Brain microvascular endothelial cell (primary cell): ENCODE data around the gene SCAMP2.

Experiments used
- DNase-seq: peaks from one replicate; pipeline ENCODE4 v3.0.0-alpha.2; 2020
- H3K27ac ChIP-seq: fragments of 250-450 bp; sonication (Bioruptor Pico); 2 replicates; pipeline ENCODE4 v1.5.1; 2020; ENCODE audit warnings: mild to moderate bottlenecking, moderate library complexity
- H3K27me3 ChIP-seq: fragments of 250-450 bp; sonication (Bioruptor Pico); replicated peaks from 2 replicates; pipeline ENCODE4 v1.5.1; 2020; ENCODE audit warnings: mild to moderate bottlenecking
- H3K36me3 ChIP-seq: fragments of 250-450 bp; sonication (Bioruptor Pico); replicated peaks from 2 replicates; pipeline ENCODE4 v1.5.1; 2020; ENCODE audit warnings: mild to moderate bottlenecking
- H3K4me3 ChIP-seq: 2 replicates; pipeline ENCODE4 v1.5.1; 2011; ENCODE audit warnings: low read depth, mild to moderate bottlenecking, control low read depth, low read length, moderate library complexity
- CTCF ChIP-seq: IDR thresholded peaks from 2 replicates; pipeline ENCODE4 v1.5.1; 2011; ENCODE audit warnings: low read depth, mild to moderate bottlenecking, moderate library complexity, low read length, control low read depth, inconsistent platforms; ENCODE audit errors: missing control alignments
- in situ Hi-C: cut with HindIII; loops from 2 replicates; pipeline ENCODE4 v1.10.0; 2017; ENCODE audit warnings: low sequenced_read_pairs, low pct_ligation_motif_present

SCAMP2 gene

GRCh38 chr15:74801311-74801997 is 71.7 kb downstream of the SCAMP2 start:
- Histone ChIP-seq H3K27ac (no peak overlapping the region), H3K36me3 (peaks cover 50% of the 10 kb centered on the region), H3K4me3 (no peak overlapping the region), H3K27me3 (no peaks in the 10 kb centered on the region)
- no peak for TF ChIP-seq CTCF
- DNase-seq = no peak
- in situ Hi-C loops = no loop called here

- no peak overlapping the region for H3K27ac ChIP-seq
- in situ Hi-C loops = no loop called here
- peaks cover 50% of the 10 kb centered on the region for H3K36me3 ChIP-seq
- H3K27me3 ChIP-seq = no peaks in the 10 kb centered on the region
- no peak for TF ChIP-seq CTCF
- no peak overlapping the region for H3K4me3 ChIP-seq
- no peak for DNase-seq
Observed at GRCh38 chr15:74800559-74801094, 72.5 kb downstream of the SCAMP2 start.

- Histone ChIP-seq H3K4me3 (no peak overlapping the region), H3K27ac (no peak overlapping the region), H3K27me3 (no peaks in the 10 kb centered on the region), H3K36me3 (peaks cover 50% of the 10 kb centered on the region)
- DNase-seq = peak; percentile 46
- in situ Hi-C loops = no loop called here
- peak; percentile 99 for TF ChIP-seq CTCF
Observed at GRCh38 chr15:74799856-74800558, 73.2 kb downstream of the SCAMP2 start.

- no peak overlapping the region for H3K4me3 ChIP-seq
- in situ Hi-C loops = no loop called here
- no peak for TF ChIP-seq CTCF
- no peaks in the 10 kb centered on the region for H3K27me3 ChIP-seq
- H3K27ac ChIP-seq = no peak overlapping the region
- peaks cover 49% of the 10 kb centered on the region for H3K36me3 ChIP-seq
- DNase-seq = no peak
Observed at GRCh38 chr15:74799255-74799855, 73.8 kb downstream of the SCAMP2 start.

GRCh38 chr15:74798388-74799254 is 74.5 kb downstream of the SCAMP2 start:
- H3K36me3 ChIP-seq = peaks cover 44% of the 10 kb centered on the region
- H3K27ac ChIP-seq = no peak overlapping the region
- no peak for TF ChIP-seq CTCF
- DNase-seq = no peak
- in situ Hi-C loops = no loop called here
- H3K4me3 ChIP-seq = no peak overlapping the region
- H3K27me3 ChIP-seq = no peaks in the 10 kb centered on the region
